ENCODE results near the gene PRKG1. TPM values are rescaled to one million over a fixed set of nuclear protein-coding genes. Genes with fewer than 3 reads are reported as not detected.

Gene PRKG1
- total and polyA plus RNA-seq, 2 of the 8 experiments (the other 6 are each of a cell fraction or from before 2014, with no cell fraction given) = 4.2 to 15.2 TPM

DNA sequence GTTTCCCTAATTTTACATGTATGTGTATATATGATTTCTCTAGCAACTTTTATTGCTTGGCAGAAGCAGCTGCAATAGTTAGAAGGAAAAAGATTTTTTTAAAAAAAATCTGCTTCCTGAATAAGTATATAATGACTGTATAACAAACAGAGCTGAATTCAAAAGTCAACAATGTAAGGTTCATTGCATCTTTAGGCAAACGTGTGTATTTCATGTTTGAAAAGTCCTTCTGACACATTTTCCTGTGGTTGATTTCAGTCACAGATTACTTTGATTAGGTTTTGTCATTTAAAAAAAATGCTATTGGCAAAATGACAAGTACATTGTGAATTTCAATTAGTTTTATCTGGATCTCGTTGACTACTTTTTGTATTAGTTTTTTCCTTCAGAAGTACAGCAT is 394.1 kb downstream of the PRKG1 start (continued):
- TF ChIP-seq KDM5A (IDR thresholded peaks at IDR 0.05; ENCODE audit: low read length) (no peak), EZH2 (IDR thresholded peaks at IDR 0.05; ENCODE audit: low read depth, low read length, severe bottlenecking) (no peak)

Data from H1 (cell line).